Measurements from ENCODE around the gene CFB. TPM values are rescaled to one million over a fixed set of nuclear protein-coding genes. Genes with fewer than 3 reads are reported as not detected.

The CFB gene
- total RNA-seq, 1 donor from 2014 or later: 1.4 TPM

DNA sequence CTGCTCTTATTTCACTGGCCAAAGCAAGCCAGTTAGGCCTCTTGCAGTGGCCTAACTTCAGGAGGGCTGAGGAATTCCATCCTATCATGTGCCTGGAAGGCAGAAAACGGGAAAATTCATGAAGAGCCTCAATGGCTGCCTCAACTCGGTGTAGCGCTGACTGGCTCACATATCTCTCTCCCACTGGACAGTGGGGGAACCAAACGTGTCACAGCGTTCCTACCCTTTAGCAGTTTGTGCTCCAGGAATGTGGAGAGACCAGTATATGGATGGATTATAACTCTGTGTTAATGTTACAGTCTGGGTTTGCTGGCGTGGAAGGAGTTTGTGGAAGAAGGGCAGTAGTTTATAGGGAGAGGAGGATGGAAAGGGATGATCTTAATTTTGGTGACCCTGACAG lies 30.1 kb upstream of the CFB start:
- FAIRE-seq (no peak), DNase-seq (ENCODE audit: low read depth) (no peak)
- no peak for TF ChIP-seq EZH2 (IDR thresholded peaks at IDR 0.05; ENCODE audit: insufficient read depth, low read length)
- TF ChIP-seq, protein P1, sequence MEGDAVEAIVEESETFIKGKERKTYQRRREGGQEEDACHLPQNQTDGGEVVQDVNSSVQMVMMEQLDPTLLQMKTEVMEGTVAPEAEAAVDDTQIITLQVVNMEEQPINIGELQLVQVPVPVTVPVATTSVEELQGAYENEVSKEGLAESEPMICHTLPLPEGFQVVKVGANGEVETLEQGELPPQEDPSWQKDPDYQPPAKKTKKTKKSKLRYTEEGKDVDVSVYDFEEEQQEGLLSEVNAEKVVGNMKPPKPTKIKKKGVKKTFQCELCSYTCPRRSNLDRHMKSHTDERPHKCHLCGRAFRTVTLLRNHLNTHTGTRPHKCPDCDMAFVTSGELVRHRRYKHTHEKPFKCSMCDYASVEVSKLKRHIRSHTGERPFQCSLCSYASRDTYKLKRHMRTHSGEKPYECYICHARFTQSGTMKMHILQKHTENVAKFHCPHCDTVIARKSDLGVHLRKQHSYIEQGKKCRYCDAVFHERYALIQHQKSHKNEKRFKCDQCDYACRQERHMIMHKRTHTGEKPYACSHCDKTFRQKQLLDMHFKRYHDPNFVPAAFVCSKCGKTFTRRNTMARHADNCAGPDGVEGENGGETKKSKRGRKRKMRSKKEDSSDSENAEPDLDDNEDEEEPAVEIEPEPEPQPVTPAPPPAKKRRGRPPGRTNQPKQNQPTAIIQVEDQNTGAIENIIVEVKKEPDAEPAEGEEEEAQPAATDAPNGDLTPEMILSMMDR (IDR thresholded peaks at IDR 0.05; ENCODE audit: insufficient read depth, low read depth, low read length): no peak
- no peaks in the 10 kb centered on the region for H3K36me3 ChIP-seq (ENCODE audit: insufficient read depth, low read length)
- no peaks in the 10 kb centered on the region for H4K20me1 ChIP-seq (ENCODE audit: insufficient read depth, low read length)
- no peak overlapping the region for H3K4me3 ChIP-seq (ENCODE audit: insufficient read depth, low read depth, low read length)
- H3K79me2 ChIP-seq (ENCODE audit: insufficient read depth, low read length): no peaks in the 10 kb centered on the region
- no peak overlapping the region for H3K9ac ChIP-seq (ENCODE audit: low read length)
- H3K27me3 ChIP-seq (ENCODE audit: insufficient read depth, low read length): no peaks in the 10 kb centered on the region
- Mint-ChIP-seq H3K36me3 (ENCODE audit: low read depth, unreplicated experiment) (no peaks in the 10 kb centered on the region), H3K9me3 (ENCODE audit: unreplicated experiment) (no peaks in the 10 kb centered on the region), H3K27me3 (ENCODE audit: low read depth, unreplicated experiment) (peaks cover 6% of the 10 kb centered on the region), H3K4me3 (ENCODE audit: unreplicated experiment) (no peak overlapping the region), H3K27ac (ENCODE audit: unreplicated experiment) (no peak overlapping the region), H3K4me1 (ENCODE audit: low read depth, unreplicated experiment) (peaks cover 1% of the 10 kb centered on the region)
- H3K9me3 ChIP-seq (ENCODE audit: insufficient read depth, low read depth, low read length): no peaks in the 10 kb centered on the region
- H3K4me2 ChIP-seq (ENCODE audit: low read length): no peak overlapping the region
- H3K27ac ChIP-seq (ENCODE audit: low read depth, low read length): no peak overlapping the region
- peaks cover 6% of the 10 kb centered on the region for H3K4me1 ChIP-seq (ENCODE audit: insufficient read depth, low read length)
- no peak overlapping the region for H2AFZ ChIP-seq (ENCODE audit: low read depth, low read length)

DNA sequence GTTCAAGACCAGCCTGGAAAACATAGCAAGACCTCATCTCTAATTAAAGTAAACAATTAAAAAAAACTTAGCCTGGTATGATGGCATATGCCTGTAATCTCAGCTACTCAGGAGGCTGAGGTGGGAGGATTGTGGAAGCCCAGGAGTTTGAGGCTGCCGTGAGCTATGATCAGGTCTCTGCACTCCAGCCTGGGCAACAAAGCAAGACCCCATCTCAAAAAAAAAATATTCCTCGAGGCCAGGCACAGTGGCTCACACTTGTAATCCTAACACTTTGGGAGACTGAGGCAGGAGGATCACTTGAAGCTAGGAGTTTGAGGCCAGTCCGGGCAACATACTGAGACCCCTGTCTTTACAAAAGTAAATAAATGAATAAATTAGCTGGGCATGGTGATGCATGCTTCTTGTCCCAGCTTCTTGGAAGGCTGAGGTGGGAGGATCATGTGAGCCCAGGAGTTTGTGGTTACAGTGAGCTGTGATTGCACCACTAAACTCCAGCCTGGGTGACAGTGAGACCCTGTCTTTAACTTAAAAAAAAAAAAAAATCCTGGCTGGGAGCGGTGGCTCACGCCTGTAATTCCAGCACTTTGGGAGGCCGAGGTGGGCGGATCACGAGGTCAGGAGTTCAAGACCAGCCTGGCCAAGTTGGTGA lies 27.7 kb upstream of the CFB start:
- TF ChIP-seq, protein P1 (IDR thresholded peaks at IDR 0.05; ENCODE audit: insufficient read depth, low read depth, low read length): no peak
- TF ChIP-seq EZH2 (IDR thresholded peaks at IDR 0.05; ENCODE audit: insufficient read depth, low read length): no peak
- Mint-ChIP-seq H3K27me3 (ENCODE audit: low read depth, unreplicated experiment) (peaks cover 16% of the 10 kb centered on the region), H3K27ac (ENCODE audit: unreplicated experiment) (no peak overlapping the region), H3K9me3 (ENCODE audit: unreplicated experiment) (no peaks in the 10 kb centered on the region), H3K4me1 (ENCODE audit: low read depth, unreplicated experiment) (no peaks in the 10 kb centered on the region), H3K4me3 (ENCODE audit: unreplicated experiment) (no peak overlapping the region), H3K36me3 (ENCODE audit: low read depth, unreplicated experiment) (no peaks in the 10 kb centered on the region)
- H2AFZ ChIP-seq (ENCODE audit: low read depth, low read length): no peak overlapping the region
- no peak overlapping the region for H3K27ac ChIP-seq (ENCODE audit: low read depth, low read length)
- no peaks in the 10 kb centered on the region for H3K79me2 ChIP-seq (ENCODE audit: insufficient read depth, low read length)
- H3K36me3 ChIP-seq (ENCODE audit: insufficient read depth, low read length): no peaks in the 10 kb centered on the region
- FAIRE-seq (no peak), DNase-seq (ENCODE audit: low read depth) (no peak)
- H3K4me1 ChIP-seq (ENCODE audit: insufficient read depth, low read length): no peaks in the 10 kb centered on the region
- no peak overlapping the region for H3K9ac ChIP-seq (ENCODE audit: low read length)
- no peaks in the 10 kb centered on the region for H3K9me3 ChIP-seq (ENCODE audit: insufficient read depth, low read depth, low read length)
- no peaks in the 10 kb centered on the region for H4K20me1 ChIP-seq (ENCODE audit: insufficient read depth, low read length)
- no peaks in the 10 kb centered on the region for H3K27me3 ChIP-seq (ENCODE audit: insufficient read depth, low read length)
- no peak overlapping the region for H3K4me2 ChIP-seq (ENCODE audit: low read length)
- H3K4me3 ChIP-seq (ENCODE audit: insufficient read depth, low read depth, low read length): no peak overlapping the region

DNA sequence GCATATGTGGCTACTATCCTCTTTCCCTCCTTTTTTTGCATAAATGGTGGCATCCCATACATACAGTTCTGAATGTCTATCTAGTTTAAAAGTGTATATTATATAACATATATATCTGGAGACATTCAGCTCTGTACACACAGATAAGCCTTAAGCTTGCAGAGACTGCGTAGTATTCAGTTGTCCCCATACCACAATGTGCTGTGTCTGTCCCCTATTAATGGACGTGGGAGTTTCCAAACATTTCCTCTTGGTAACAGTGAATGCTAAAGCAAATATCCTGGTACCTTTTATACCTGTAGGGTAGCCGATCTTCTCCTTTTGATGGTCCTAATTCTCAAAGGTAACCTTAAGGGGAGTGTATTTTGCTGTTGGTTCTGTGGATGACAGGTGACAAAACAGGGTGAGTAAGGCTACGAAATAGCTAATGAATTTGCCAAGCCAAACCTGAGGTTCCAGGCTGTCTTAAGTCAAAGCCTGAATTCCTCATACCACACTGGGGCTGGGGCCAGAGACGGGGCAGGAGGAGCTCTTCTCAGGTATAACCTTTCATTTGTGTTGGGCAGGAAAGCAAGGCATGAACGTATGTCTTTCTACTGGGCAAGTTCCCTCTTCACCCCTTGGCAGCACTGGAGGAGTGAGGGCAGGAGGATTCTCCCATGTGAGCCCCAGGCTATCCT lies 26.1 kb upstream of the CFB start:
- H3K9ac ChIP-seq (ENCODE audit: low read length): no peak overlapping the region
- H3K4me3 ChIP-seq (ENCODE audit: insufficient read depth, low read depth, low read length): no peak overlapping the region
- DNase-seq (ENCODE audit: low read depth) (no peak), FAIRE-seq (no peak)
- no peak overlapping the region for H3K4me2 ChIP-seq (ENCODE audit: low read length)
- H3K36me3 ChIP-seq (ENCODE audit: insufficient read depth, low read length): no peaks in the 10 kb centered on the region
- H3K9me3 ChIP-seq (ENCODE audit: insufficient read depth, low read depth, low read length): no peaks in the 10 kb centered on the region
- no peaks in the 10 kb centered on the region for H3K27me3 ChIP-seq (ENCODE audit: insufficient read depth, low read length)
- H2AFZ ChIP-seq (ENCODE audit: low read depth, low read length): no peak overlapping the region
- Mint-ChIP-seq H3K27ac (ENCODE audit: unreplicated experiment) (no peak overlapping the region), H3K9me3 (ENCODE audit: unreplicated experiment) (no peaks in the 10 kb centered on the region), H3K36me3 (ENCODE audit: low read depth, unreplicated experiment) (no peaks in the 10 kb centered on the region), H3K4me3 (ENCODE audit: unreplicated experiment) (no peak overlapping the region), H3K27me3 (ENCODE audit: low read depth, unreplicated experiment) (peaks cover 20% of the 10 kb centered on the region), H3K4me1 (ENCODE audit: low read depth, unreplicated experiment) (no peaks in the 10 kb centered on the region)
- H3K79me2 ChIP-seq (ENCODE audit: insufficient read depth, low read length): no peaks in the 10 kb centered on the region
- no peak overlapping the region for H3K27ac ChIP-seq (ENCODE audit: low read depth, low read length)
- H3K4me1 ChIP-seq (ENCODE audit: insufficient read depth, low read length): no peaks in the 10 kb centered on the region
- no peaks in the 10 kb centered on the region for H4K20me1 ChIP-seq (ENCODE audit: insufficient read depth, low read length)
- TF ChIP-seq, protein P1 (IDR thresholded peaks at IDR 0.05; ENCODE audit: insufficient read depth, low read depth, low read length): no peak
